Measurements from ENCODE around the gene NUP50.
"Not testable (repeated sequence)": the region's sequence is repeated elsewhere in the genome, so short reads cannot be mapped to it uniquely, and the experiment has no call there.

The NUP50 gene

GRCh38 chr22:45190202-45190872, 26.6 kb downstream of the NUP50 start:
- peak overlapping the region; percentile 57; the same call in 1 of the 2 replicates for H3K27ac ChIP-seq
- no peak for TF ChIP-seq CTCF (conservative IDR thresholded peaks at IDR 0.05; ENCODE audit: low read depth)
- POLR2A ChIA-PET (ENCODE audit: low non-redundant PET): no interaction called here
- CTCF ChIA-PET: no interaction called here
- no peak for DNase-seq (ENCODE audit: low spot score)

- DNase-seq (ENCODE audit: low spot score); POLR2A ChIA-PET (ENCODE audit: low non-redundant PET); H3K27ac ChIP-seq; CTCF ChIA-PET: not testable (repeated sequence)
These were observed 28.0 kb downstream of the NUP50 start for GRCh38 chr22:45191746-45192145.

GRCh38 chr22:45192701-45193187, 29.0 kb downstream of the NUP50 start:
- DNase-seq (ENCODE audit: low spot score): no peak
- POLR2A ChIA-PET (ENCODE audit: low non-redundant PET): no interaction called here
- CTCF ChIA-PET: no interaction called here
- no peak for TF ChIP-seq CTCF (conservative IDR thresholded peaks at IDR 0.05; ENCODE audit: low read depth)
- H3K27ac ChIP-seq: peak overlapping the region; percentile 14; the same call in 1 of the 2 replicates

- ChIA-PET CTCF (no interaction called here), POLR2A (ENCODE audit: low non-redundant PET) (no interaction called here)
- DNase-seq (ENCODE audit: low spot score): no peak
- TF ChIP-seq CTCF (conservative IDR thresholded peaks at IDR 0.05; ENCODE audit: low read depth): no peak
- peak overlapping the region; percentile 10; the same call in 1 of the 2 replicates for H3K27ac ChIP-seq
These were observed 31.0 kb downstream of the NUP50 start for GRCh38 chr22:45194686-45195085.

GRCh38 chr22:45195616-45196015, 31.9 kb downstream of the NUP50 start:
- DNase-seq (ENCODE audit: low spot score): no peak
- H3K27ac ChIP-seq: peak overlapping the region; percentile 10; the same call in 1 of the 2 replicates
- no peak for TF ChIP-seq CTCF (conservative IDR thresholded peaks at IDR 0.05; ENCODE audit: low read depth)
- ChIA-PET POLR2A (ENCODE audit: low non-redundant PET) (no interaction called here), CTCF (no interaction called here)

- no peak overlapping the region for H3K27ac ChIP-seq
- POLR2A ChIA-PET (ENCODE audit: low non-redundant PET): no interaction called here
- CTCF ChIA-PET: no interaction called here
- no peak for DNase-seq (ENCODE audit: low spot score)
- TF ChIP-seq CTCF (conservative IDR thresholded peaks at IDR 0.05; ENCODE audit: low read depth): no peak
These were observed 32.6 kb downstream of the NUP50 start for GRCh38 chr22:45196308-45196707.

GRCh38 chr22:45196926-45197605, 33.3 kb downstream of the NUP50 start:
- TF ChIP-seq CTCF (conservative IDR thresholded peaks at IDR 0.05; ENCODE audit: low read depth): no peak
- CTCF ChIA-PET: no interaction called here
- H3K27ac ChIP-seq: no peak overlapping the region
- no peak for DNase-seq (ENCODE audit: low spot score)
- POLR2A ChIA-PET (ENCODE audit: low non-redundant PET): no interaction called here

Measured in RWPE1 (cell line).